Neural progenitor cell (in vitro differentiated cells): ENCODE measurements around the gene ARHGAP42.

Experiments used
- CTCF ChIP-seq: fragments of 200-600 bp; sonication (generic); IDR thresholded peaks from 2 replicates; pipeline ENCODE4 v1.5.1; 2017; ENCODE audit warnings: antibody characterized with exemption, mild to moderate bottlenecking
- EZH2 ChIP-seq: fragments of 200-600 bp; sonication (generic); IDR thresholded peaks from 2 replicates; pipeline ENCODE4 v1.6.1; 2017; ENCODE audit warnings: antibody characterized with exemption, mild to moderate bottlenecking, moderate library complexity
- EZH2phosphoT487 ChIP-seq: fragments of 200-600 bp; sonication (generic); IDR thresholded peaks from 2 replicates; pipeline ENCODE4 v1.6.1; 2017; ENCODE audit warnings: antibody characterized with exemption

DNA sequence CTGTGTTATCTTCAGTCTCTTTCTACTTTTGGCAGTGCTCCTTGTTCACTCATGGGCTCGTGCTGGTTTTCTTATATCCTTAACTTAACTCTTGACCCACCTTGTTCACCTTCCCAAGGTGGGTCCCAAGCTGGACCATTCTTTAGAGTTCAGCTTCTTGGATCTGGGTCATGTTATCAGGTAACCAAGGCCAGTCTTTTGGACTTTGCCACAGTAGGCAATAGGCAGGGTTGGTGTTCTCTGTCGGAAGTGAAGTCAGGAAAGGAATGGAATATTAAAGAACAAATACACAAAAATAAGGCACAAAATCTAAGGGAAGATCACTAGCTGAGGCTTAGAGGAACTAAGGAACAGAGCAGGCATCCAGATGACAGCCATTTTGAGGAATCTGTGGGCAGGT, 202.7 kb downstream of the ARHGAP42 start:
- TF ChIP-seq CTCF (no peak), EZH2 (no peak), EZH2phosphoT487 (no peak)
